T-helper 22 cell (primary cell): Measurements from ENCODE around the gene DDB1.
"Not testable (repeated sequence)": the region's sequence is repeated elsewhere in the genome, so short reads cannot be mapped to it uniquely, and the experiment has no call there.

ENCODE experiments used
- DNase-seq: peaks from one replicate; pipeline ENCODE4 v3.0.0-alpha.2; 2020; ENCODE audit warnings: low read depth

The DDB1 gene

DNA sequence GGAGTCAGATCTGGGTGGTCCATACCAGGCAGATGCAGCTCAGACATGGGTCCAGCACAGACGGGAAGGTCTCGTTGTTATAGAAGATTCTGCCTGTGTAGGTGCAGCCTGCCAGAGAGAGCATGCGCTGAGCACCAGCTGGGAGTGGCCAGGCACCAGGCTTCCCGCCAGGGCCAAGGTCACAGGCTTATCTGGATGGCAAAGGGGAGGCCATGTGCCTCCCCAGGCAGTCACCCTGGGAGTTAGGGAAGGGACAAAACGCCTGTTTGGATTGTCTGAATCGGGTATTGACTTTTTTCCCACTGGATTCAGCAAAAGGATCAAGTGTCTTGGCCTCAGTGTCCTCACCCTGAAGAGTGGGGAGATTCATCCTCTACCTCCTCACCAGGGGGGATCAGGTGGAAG lies 65.5 kb downstream of the DDB1 start:
- no peak for DNase-seq

DNA sequence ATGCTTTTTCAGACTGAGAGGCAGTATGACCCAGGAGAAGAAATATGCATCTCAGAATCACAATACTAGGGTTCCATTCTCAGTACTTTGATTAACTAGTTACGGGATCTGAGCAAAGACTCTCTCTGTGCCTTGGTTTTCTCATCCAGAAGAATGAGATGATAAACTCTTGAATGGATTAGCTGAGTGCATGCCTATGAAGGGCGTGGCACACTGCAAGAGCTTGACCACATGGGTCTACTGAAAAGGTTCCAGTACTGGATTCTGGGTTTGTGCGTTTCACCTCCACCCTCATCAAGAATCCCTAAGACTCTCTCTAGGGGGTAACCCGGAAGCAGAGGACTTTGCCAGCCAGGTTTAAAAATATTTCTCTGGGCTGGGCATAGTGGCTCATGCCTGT lies 66.3 kb downstream of the DDB1 start:
- DNase-seq = no peak

DNA sequence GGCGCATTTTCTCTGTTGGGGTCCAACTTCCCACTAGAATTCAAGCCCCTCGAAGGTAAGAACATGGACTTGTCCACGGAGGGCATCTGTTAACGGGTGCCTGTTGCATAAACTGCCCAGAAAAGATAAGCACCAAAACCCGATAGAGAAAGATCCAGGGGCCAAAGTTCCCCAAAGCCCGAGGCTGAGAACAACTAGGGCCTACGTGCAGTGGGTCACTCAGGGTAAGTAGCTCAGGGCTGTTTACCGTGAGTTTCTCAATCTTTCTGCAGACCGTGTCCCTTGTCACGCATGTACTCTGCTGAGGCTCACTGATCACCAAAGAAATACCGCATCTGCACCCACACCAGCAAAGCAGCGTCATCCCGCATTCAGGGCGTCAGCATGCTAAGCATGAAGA lies 67.5 kb downstream of the DDB1 start:
- no peak for DNase-seq

DNA sequence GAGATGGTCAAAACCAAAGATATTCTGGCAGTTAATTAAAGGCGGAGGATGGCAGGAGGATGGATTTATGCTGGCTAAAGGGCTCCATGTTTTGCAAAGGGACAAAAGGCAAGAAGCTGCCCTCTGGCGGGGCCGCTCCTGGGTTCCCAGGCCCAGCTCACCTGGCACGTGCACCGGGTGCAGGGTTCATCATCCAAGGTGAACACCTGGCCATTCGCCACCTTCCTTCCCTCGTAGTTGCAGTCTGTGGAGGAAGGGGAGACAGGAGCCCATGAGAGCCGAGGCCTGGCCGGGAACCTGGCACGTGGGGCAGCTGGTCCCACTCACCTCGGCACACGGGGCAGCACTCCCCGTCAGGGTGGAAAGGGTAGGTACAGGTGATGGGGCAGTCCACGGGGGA lies 68.1 kb downstream of the DDB1 start:
- no peak for DNase-seq

DNA sequence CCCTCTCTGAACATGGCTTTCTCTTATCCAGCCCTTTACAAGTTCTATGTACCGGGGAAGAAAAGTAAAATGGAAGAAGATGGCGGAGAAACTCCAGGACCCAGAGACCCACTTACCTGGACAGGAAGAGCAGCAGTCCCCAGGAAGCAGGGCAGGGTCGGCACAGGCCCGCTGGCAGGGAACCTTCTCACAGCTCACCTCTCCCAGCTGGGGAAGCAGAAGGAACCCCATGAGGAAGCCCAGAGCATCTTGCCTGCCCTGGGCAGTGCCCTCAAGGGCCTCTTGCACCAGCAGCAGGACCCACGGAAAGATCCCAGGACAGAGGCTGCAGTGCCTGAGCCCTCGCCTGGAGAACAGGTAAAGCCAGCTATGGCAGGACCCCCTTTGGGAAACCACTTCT lies 68.5 kb downstream of the DDB1 start:
- DNase-seq = no peak

DNA sequence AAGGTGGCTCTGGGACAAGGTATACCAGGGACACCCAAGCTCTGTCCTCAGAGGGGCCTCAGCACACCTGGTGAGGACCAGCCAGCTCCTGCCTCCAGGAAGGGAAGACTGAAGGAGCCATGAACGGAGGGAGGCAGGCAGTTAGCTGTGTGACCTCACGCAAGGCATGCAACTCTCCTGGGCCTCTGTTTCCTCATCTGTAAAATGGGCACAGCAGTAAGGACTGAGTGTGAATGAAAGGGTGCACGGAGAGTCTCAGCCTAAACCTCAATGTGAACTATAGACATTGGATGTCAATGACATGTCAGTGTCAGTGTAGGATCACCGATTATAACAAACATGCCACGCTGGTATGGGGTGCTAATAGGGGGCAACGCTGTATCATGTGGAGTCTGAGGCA lies 73.5 kb downstream of the DDB1 start:
- no peak for DNase-seq

DNA sequence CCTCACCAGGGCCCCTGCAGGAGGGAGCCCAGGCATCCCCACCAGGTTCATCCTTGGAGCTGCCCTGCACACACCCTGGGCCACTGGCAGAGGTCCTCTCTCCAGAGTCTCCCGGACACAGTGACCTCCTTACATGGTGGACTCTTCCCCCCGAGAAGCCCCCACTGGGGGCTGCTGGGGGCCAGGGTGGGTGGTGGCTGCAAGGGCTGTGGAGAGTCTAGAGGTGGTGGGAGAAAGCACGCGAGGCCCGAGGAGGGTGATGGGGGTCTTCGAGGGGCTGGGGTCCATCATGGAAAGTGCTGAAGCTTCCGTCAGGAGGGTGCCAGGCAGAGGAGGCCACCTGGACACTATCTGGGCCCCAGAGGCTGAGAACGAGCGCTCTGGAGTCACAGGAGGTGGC lies 74.4 kb downstream of the DDB1 start:
- DNase-seq = no peak

DNA sequence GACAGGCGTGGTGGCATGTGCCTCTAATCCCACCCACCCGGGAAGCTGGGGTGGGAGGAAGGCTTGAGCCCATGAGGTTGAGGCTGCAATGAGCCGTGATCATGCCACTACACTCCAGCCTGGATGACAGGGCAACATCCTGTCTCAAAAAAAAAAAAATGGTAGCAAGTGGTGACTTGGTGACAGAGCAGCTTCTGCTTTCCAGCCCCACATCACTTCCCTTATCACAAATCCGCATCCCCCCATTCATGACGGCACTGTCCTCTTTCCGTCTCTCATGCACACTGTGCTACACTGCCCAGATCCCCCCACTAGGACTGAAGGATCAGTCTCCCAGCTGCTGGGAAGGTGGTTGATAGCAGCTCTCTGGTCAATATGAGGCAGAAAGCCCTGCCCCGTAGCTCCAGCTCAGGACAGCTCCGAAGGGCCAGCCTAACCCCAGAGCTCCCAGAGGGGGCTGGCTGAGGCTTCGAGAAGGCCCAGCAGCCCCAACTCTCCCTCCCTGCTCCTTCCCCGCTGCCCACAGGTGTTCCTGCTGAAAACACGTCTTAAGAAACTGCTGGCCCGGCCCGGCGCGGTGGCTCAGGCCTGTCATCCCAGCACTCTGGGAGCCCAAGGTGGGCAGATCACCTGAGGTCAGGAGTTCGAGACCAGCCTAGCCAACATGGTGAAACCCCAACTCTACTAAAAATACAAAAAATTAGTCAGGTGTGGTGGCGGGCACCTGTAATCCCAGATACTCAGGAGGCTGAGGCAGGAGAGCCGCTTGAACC lies 76.0 kb downstream of the DDB1 start:
- DNase-seq = no peak

DNA sequence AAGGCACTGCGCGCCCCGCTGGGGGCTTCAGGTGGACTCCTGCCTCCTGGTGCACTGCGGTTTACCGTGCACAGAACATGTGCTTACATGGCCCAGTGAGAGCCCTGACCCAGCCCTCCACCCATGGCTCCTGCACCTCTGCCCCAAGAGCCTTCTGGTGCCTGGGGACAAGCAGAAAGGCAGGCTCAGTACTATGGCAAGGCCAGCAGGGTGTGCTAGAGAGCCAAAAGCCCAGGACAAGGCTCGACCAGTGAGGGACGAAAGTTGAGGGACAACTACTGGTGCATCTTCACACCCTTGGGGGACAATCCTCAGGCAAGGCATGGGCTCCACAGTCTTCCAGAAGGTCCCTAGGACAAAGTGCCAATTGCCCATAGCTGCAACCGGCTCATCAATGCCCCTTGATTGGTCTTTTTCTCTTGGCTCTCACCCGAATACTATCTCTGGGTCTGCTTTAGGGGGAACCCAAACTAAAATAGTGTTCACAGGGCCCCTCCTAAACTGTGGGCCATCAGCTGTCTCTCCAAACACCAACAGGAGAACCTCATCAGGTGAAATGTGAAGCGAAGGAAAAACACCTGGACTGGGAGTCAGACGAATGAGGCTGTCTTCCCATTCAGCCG lies 78.4 kb downstream of the DDB1 start:
- no peak for DNase-seq

DNA sequence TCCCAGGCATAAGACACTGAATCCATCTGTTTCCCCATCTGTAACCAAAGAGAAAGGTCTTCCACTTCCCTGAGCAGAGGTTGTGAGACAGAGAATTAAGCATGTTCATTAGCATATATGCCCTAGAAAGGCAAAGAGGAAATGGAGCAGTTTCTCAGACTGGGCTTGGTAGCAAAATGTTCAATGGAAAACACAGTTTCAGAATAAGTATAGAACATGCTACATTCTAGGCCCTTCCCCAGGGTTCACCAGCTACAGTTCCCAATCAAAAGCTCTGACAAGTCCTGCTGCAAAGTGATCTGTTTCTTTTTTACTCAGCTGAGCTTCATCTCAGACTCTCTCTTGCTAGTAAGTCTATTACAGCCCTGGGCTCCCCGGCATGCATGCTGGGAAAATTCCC lies 80.6 kb downstream of the DDB1 start:
- not testable (repeated sequence) for DNase-seq

DNA sequence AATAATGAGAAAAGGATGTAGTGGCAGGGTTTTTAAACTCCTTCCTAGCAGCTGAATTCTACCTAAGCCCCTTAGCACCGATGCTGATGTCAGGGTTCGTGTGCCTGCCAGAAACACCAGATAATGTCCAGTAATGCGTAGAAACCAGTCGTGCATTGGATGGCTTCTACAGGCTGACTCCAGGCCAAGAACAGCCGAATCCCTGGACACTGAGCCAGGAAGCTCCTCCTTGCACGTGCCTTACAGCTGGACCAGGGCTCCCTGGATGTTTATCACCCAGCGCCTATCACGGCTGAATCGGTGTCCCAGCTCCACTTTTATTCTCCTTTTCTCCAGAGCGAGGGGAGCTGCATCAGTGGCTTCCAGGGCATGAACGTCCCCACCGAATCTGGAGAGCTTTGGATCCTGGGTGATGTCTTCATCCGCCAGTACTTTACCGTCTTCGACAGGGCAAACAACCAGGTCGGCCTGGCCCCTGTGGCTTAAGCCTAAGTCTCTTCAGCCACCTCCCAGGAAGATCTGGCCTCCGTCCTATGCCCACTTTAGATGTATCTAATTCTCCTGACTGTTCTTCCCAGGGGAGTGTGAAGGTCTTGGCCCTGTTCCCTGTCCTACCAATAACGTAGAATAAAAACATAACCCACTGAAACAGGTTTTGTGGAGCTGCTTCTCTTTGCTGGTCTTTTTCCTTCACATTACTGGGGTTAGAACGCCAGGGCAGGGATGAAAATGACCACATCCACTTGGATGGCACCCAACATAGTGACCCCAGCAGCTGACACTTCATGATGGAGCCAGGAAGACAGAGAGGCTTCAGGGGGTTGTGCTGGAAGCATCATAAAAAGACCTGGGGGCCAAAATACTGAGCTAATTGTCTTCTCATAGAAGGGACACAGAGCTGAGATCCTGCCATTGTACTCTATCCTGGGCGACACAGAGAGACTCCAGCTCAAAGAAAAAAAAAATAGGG lies 81.8 kb downstream of the DDB1 start:
- DNase-seq = not testable (repeated sequence)
